HEK293T (cell line): ENCODE measurements around the gene GEMIN4.

Source experiments
- ELF4 ChIP-seq: fragments of 450-650 bp; IDR thresholded peaks from 2 replicates; pipeline ENCODE4 v1.6.1; 2017; ENCODE audit warnings: antibody characterized with exemption
- FOXA1 ChIP-seq: fragments of 450-650 bp; IDR thresholded peaks from 2 replicates; pipeline ENCODE4 v1.6.1; 2016; ENCODE audit warnings: mild to moderate bottlenecking
- FOXK2 ChIP-seq: fragments of 450-650 bp; IDR thresholded peaks from 2 replicates; pipeline ENCODE4 v1.6.1; 2016; ENCODE audit warnings: mild to moderate bottlenecking
- FOXM1 ChIP-seq: fragments of 450-650 bp; IDR thresholded peaks from 2 replicates; pipeline ENCODE4 v1.6.1; 2017; ENCODE audit warnings: mild to moderate bottlenecking, borderline replicate concordance
- L3MBTL2 ChIP-seq: fragments of 450-650 bp; conservative IDR thresholded peaks from 2 replicates; pipeline ENCODE4 v1.6.1; 2016; ENCODE audit warnings: mild to moderate bottlenecking
- LEF1 ChIP-seq: fragments of 450-650 bp; IDR thresholded peaks from 2 replicates; pipeline ENCODE4 v1.6.1; 2017; ENCODE audit warnings: mild to moderate bottlenecking, borderline replicate concordance
- NFRKB ChIP-seq: fragments of 450-650 bp; IDR thresholded peaks from 2 replicates; pipeline ENCODE4 v1.6.1; 2016; ENCODE audit warnings: mild to moderate bottlenecking, moderate library complexity
- SP1 ChIP-seq: fragments of 450-650 bp; IDR thresholded peaks from 2 replicates; pipeline ENCODE4 v1.6.1; 2017
- SUZ12 ChIP-seq: fragments of 450-650 bp; IDR thresholded peaks from 2 replicates; pipeline ENCODE4 v1.6.1; 2016; ENCODE audit warnings: mild to moderate bottlenecking
- ZNF384 ChIP-seq: fragments of 450-650 bp; IDR thresholded peaks from 2 replicates; pipeline ENCODE4 v1.6.1; 2016
- TF ChIP-seq, protein P1 (sequence below): fragments of 450-650 bp; IDR thresholded peaks from 2 replicates; pipeline ENCODE4 v1.6.1; 2016

DNA sequence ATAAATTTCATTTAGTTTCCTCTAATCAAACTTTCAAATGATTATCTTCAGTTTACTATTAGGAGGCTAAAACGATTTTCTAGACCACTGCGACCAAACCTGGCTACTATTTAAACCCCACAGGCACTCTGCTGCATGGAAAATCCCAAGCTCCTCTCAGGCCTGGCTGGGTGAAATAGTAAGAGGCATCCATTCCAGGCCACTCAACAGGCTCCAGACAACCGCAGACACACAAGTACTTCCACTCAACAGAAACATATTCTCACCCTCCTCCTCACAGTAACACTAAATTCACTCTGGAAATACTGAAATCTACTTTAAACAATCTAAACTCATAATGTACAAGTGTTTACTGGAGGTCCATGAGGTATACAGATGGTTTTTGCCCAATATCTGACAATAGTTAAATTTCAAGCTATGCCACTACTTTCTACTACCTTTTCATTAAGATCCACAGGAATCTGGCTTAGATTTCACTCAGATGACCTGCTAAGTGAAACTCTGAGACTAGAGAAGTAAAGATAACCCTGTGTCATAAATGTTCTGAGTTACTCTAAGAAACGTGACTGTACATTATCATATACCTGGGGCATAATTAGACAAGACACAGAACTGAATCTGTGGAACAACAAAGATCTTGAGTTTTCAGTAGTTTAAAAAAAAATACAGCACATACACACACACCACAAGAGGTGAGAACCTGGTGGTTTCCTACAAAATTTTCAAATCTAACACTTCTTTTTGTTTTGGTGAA lies 47.8 kb downstream of the GEMIN4 start:
- no peak for TF ChIP-seq L3MBTL2
- no peak for TF ChIP-seq SUZ12
- TF ChIP-seq NFRKB = no peak
- TF ChIP-seq, protein P1, sequence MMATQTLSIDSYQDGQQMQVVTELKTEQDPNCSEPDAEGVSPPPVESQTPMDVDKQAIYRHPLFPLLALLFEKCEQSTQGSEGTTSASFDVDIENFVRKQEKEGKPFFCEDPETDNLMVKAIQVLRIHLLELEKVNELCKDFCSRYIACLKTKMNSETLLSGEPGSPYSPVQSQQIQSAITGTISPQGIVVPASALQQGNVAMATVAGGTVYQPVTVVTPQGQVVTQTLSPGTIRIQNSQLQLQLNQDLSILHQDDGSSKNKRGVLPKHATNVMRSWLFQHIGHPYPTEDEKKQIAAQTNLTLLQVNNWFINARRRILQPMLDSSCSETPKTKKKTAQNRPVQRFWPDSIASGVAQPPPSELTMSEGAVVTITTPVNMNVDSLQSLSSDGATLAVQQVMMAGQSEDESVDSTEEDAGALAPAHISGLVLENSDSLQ = no peak
- TF ChIP-seq FOXA1 = no peak
- TF ChIP-seq FOXM1 = no peak
- no peak for TF ChIP-seq ELF4
- TF ChIP-seq ZNF384 = no peak
- TF ChIP-seq FOXK2 = no peak
- TF ChIP-seq SP1 = no peak
- TF ChIP-seq LEF1 = no peak
